ENCODE results near the gene PPM1D. TPM values are rescaled to one million over a fixed set of nuclear protein-coding genes. Genes with fewer than 3 reads are reported as not detected.
"Not testable (repeated sequence)": the region's sequence is repeated elsewhere in the genome, so short reads cannot be mapped to it uniquely, and the experiment has no call there.

Gene PPM1D
- total and polyA plus RNA-seq, 8 donors, result 17.1 to 27.0 (median 21.6) TPM

DNA sequence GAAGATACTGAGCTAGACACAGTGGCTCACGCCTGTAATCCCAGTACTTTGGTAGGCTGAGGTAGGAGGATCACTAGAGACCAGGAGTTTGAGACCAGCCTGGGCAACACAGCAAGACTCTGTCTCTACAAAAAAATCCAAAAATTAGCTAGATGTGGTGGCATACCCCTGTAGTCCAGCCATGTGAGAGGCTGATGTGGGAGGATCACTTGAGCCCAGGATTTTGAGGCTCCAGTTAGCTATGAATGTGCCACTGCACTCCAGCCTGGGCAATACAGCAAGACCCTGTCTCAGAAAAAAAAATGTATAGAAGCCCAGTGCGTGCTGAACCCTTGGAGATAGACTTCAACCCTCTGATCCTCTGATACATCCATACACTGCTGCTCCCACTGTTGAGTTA, 7.2 kb upstream of the PPM1D start:
- H3K9me3 ChIP-seq, result no peaks in the 10 kb centered on the region
- TF ChIP-seq, protein P1, sequence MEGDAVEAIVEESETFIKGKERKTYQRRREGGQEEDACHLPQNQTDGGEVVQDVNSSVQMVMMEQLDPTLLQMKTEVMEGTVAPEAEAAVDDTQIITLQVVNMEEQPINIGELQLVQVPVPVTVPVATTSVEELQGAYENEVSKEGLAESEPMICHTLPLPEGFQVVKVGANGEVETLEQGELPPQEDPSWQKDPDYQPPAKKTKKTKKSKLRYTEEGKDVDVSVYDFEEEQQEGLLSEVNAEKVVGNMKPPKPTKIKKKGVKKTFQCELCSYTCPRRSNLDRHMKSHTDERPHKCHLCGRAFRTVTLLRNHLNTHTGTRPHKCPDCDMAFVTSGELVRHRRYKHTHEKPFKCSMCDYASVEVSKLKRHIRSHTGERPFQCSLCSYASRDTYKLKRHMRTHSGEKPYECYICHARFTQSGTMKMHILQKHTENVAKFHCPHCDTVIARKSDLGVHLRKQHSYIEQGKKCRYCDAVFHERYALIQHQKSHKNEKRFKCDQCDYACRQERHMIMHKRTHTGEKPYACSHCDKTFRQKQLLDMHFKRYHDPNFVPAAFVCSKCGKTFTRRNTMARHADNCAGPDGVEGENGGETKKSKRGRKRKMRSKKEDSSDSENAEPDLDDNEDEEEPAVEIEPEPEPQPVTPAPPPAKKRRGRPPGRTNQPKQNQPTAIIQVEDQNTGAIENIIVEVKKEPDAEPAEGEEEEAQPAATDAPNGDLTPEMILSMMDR (IDR thresholded peaks at IDR 0.05), result no peak
- intact Hi-C loops (cut with DNase I), result no loop called here
- H3K27ac ChIP-seq, result no peak overlapping the region
- H3K27me3 ChIP-seq, result no peaks in the 10 kb centered on the region
- DNase-seq, result no peak
- ATAC-seq, result no peak
- no peak overlapping the region for H3K4me3 ChIP-seq
- H3K36me3 ChIP-seq, result no peaks in the 10 kb centered on the region
- peaks cover 0 to 1% of the 10 kb centered on the region in 2 donors for H3K4me1 ChIP-seq

DNA sequence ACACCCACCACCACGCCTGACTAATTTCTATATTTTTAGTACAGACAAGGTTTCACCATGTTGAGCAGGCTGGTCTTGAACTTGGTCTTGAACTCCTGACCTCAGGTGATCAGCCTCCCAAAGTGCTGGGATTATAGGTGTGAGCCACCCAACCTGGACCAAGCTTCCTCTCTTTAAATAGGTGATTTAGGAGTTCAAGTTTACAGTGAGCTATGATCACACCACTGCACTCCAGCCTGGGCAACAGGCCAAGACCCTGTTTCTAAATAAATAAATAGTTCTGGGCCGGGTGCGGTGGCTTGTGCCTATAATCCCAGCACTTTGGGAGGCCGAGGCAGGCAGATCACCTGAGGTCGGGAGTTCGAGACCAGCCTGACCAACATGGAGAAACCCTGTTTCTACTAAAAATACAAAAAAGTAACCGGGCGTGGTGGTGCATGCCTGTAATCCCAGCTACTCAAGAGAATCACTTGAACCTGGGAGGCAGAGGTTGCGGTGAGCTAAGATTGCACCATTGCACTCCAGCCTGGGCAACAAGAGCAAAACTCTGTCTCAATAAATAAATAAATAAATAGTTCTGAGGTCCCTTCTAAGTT, 6.5 kb upstream of the PPM1D start:
- H3K4me3 ChIP-seq; H3K36me3 ChIP-seq; ATAC-seq; H3K9me3 ChIP-seq; H3K4me1 ChIP-seq; H3K27ac ChIP-seq; intact Hi-C loops (cut with DNase I); H3K27me3 ChIP-seq; DNase-seq: not testable (repeated sequence)

DNA sequence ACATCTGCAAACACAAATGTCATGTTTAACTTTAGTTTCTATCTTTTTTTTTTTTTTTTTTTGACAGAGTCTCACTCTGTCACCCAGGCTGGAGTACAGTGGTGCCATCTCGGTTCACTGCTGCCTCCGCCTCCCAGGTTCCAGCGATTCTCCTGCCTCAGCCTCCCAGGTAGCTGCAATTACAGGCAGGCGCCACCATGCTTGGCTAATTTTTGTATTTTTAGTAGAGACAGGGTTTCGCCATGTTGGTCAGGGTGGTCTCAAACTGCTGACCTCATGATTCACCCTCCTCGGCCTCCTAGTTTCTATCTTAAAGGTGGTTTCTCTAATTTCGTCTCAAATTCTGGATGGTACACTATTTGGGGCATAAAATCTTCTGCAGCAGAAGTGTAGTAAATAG, 5.8 kb upstream of the PPM1D start:
- H3K4me3 ChIP-seq; intact Hi-C loops (cut with DNase I); H3K27ac ChIP-seq; H3K9me3 ChIP-seq; H3K36me3 ChIP-seq; ATAC-seq; DNase-seq; H3K27me3 ChIP-seq: not testable (repeated sequence)
- peaks cover 0 to 15% of the 10 kb centered on the region in 2 donors for H3K4me1 ChIP-seq

DNA sequence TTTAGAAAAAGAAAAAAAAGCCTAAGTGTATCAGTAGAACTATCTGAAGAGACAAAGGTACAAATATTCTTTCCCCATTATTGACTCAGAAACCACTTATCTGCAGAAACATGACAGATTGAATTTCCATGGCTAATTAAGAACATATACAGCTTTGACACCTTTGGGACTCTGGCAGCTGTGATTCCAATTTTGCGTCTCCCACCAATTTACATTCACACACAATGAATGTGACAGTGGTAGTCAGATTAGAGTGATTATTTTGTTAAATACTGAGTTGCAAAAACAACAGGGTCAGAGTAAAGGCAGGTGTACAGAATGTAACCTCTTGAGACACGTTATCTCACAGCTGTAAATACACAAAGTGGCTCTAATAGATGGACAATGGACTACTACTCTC, 5.3 kb upstream of the PPM1D start:
- Histone ChIP-seq H3K36me3 (no peaks in the 10 kb centered on the region), H3K27me3 (no peaks in the 10 kb centered on the region), H3K9me3 (no peaks in the 10 kb centered on the region), H3K4me1 (peaks cover 0 to 17% of the 10 kb centered on the region in 2 donors), H3K27ac (no peak overlapping the region), H3K4me3 (no peak overlapping the region)
- intact Hi-C loops (cut with DNase I), result no loop called here
- ATAC-seq, result no peak
- no peak for DNase-seq
- TF ChIP-seq, protein P1 (IDR thresholded peaks at IDR 0.05), result no peak

DNA sequence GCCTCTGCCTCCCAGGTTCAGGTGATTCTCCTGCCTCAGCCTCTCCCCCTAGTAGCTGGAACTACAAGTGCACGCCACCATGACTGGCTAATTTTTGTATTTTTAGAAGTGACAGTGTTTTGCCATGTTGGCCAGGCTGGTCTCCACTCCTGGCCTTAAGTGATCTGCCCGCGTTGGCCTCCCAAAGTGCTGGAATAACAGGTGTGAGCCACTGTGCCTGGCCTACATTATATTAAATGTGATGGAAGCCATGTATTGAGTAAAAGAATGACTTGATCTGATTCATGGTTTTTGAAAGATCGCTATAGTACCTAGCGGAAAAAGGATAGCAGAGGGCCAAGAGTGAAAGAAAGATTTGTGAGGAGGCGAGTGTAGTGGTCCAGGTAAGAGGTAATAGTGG, 2.7 kb upstream of the PPM1D start:
- H3K4me1 ChIP-seq, result peaks cover 0 to 22% of the 10 kb centered on the region in 2 donors
- H3K27ac ChIP-seq, result no peak overlapping the region
- H3K9me3 ChIP-seq, result no peaks in the 10 kb centered on the region
- intact Hi-C loops (cut with DNase I), result no loop called here
- ATAC-seq (no peak), DNase-seq (no peak)
- no peaks in the 10 kb centered on the region for H3K27me3 ChIP-seq
- no peak overlapping the region for H3K4me3 ChIP-seq
- no peaks in the 10 kb centered on the region for H3K36me3 ChIP-seq
- TF ChIP-seq, protein P1 (IDR thresholded peaks at IDR 0.05), result no peak

DNA sequence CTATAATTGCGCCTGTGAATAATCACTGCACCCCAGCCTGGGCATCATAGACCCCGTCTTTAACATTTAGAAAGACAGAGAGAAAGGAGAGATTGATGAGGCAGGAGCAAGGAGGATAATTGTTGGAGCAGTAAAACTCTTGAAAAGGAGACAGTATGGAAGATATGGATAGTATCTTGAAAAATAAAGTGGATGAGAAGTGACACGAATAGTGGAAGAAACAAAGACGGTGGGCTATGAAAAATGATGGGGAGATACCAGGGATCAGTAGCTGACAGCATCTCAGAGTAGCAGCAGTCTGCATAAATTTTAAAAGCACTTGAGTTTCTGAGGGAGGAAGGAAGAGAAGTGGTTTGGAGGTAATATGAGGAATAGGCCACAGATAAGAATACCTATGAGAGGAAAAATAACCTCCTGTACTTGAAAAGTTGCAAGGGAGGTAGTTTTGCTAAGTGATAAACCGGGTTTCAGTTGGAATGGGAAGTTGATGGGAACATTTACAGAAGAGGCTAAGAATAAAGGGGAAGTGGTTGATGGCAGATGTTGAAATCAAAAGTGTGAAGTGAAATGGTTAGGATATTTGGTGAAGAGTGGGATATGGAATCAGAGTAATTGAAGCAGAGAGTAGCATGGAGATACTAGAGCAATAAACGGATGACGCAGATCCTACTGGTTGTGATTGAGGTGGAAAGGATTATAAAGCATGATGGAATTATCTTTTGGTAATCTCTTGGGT, 1.8 kb upstream of the PPM1D start:
- Histone ChIP-seq H3K27ac (peak overlapping the region in 1 of 2 donors; percentile 98), H3K9me3 (no peaks in the 10 kb centered on the region), H3K36me3 (no peaks in the 10 kb centered on the region), H3K4me3 (peak overlapping the region in 1 of 2 donors; percentile 97), H3K4me1 (peaks cover 0 to 30% of the 10 kb centered on the region in 2 donors), H3K27me3 (no peaks in the 10 kb centered on the region)
- ATAC-seq, result no peak
- intact Hi-C loops (cut with DNase I), result no loop called here
- TF ChIP-seq, protein P1 (IDR thresholded peaks at IDR 0.05), result no peak
- no peak for DNase-seq
